Measurements from ENCODE around the gene ZNF524.
"Not testable (repeated sequence)": the region's sequence is repeated elsewhere in the genome, so short reads cannot be mapped to it uniquely, and the experiment has no call there.

ZNF524 gene

GRCh38 chr19:55599842-55600661, at the start of gene ZNF524:
TSS of gene ZNF524 (plus strand) at chr19:55600288. CDS start at chr19:55602113, 1,825 bp downstream.
- DNase-seq, result peak; percentile 89

DNA sequence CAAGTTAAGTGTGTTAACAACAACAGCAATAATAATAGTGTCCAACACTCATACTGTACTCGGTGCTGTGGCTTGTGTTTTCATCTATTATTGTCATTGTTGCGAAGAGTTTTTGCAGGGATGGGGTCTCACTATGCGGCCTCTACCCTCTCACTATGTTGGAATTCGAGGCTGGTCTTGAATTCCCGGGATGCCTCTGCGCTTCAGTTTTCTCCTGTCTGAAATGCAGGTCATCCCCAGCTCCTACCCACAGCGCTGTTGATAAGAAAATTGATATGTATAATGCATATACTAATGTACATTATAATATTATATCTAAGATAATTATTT, 49.8 kb upstream of the ZNF524 start:
- no peak for DNase-seq

DNA sequence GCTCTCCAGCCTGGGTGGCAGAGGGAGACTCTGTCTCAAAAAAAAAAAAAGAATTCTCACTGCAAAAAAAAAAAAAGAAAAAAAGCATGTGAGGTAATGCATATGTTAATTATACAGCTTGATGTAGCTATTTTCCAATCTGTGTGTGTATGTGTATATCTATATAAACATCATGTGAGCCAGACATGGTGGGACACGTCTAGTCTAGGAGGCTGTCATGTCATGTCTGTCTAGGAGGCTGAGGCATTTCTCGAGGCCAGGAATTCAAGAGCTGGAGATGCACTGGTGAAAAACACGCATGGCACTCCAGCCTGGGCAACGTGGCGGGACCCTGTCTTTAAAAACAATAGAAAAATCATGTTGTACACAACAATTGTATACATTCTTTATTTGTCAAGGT, 47.9 kb upstream of the ZNF524 start:
- no peak for DNase-seq

- no peak for DNase-seq
Measured at GRCh38 chr19:55552620-55553019, 47.5 kb upstream of the ZNF524 start.

- no peak for DNase-seq
Measured at GRCh38 chr19:55553217-55554182, 46.6 kb upstream of the ZNF524 start.

- no peak for DNase-seq
Measured at GRCh38 chr19:55554302-55554701, 45.8 kb upstream of the ZNF524 start.

DNA sequence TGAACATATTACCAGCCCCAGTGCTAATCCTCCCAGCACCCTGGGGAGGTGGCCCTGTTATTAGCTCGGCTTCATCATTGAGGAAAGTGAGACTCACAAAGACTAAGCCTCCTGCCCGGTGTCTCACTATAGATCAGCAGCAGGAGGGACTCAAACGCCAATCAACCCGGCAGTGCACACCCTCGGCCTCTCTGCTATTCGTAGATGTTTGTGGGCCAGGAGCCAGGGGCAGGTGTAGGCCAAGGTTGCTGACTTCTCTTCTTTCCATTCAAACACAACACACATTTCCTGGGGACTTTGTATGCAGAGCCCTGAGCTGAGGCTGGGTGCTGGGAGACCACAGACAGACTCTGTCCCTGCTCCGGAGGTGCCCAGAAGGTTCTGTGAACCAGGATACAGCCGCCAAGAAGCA, 45.3 kb upstream of the ZNF524 start:
- no peak for DNase-seq

GRCh38 chr19:55559684-55560083, 40.4 kb upstream of the ZNF524 start:
- DNase-seq, result no peak

GRCh38 chr19:55563261-55563690, 36.8 kb upstream of the ZNF524 start:
- DNase-seq, result no peak

GRCh38 chr19:55566823-55567222, 33.3 kb upstream of the ZNF524 start:
- no peak for DNase-seq

DNA sequence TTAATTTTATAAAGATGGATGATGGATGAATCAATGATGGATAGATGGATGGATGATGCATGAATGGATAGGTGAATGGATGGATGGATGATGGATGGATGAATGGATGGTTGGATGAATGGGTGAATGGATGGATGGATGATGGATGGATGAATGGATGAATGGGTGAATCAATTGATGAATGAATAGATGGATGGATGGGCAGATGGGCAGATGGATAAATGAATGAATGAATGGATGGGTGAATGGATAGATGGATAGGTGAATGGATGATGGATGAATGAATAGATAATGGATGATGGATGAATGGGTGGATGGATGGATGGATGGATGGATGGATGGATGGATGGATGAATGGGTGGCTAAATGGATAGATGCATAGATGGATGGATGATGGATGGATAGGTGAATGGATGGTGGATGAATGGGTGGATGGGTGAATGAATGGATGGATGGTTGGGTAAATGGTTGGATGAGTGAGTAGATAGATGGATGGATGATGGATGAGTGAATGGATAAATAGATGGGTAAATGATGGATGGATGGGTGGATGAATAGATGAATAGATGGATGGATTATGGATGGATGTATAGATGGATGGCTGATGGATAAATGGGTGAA, 32.3 kb upstream of the ZNF524 start:
- no peak for DNase-seq

GRCh38 chr19:55569477-55569876, 30.6 kb upstream of the ZNF524 start:
- not testable (repeated sequence) for DNase-seq

GRCh38 chr19:55573929-55574328, 26.2 kb upstream of the ZNF524 start:
- not testable (repeated sequence) for DNase-seq

GRCh38 chr19:55576746-55577145, 23.3 kb upstream of the ZNF524 start:
- no peak for DNase-seq

- DNase-seq, result no peak
Measured at GRCh38 chr19:55578031-55578760, 21.9 kb upstream of the ZNF524 start.

DNA sequence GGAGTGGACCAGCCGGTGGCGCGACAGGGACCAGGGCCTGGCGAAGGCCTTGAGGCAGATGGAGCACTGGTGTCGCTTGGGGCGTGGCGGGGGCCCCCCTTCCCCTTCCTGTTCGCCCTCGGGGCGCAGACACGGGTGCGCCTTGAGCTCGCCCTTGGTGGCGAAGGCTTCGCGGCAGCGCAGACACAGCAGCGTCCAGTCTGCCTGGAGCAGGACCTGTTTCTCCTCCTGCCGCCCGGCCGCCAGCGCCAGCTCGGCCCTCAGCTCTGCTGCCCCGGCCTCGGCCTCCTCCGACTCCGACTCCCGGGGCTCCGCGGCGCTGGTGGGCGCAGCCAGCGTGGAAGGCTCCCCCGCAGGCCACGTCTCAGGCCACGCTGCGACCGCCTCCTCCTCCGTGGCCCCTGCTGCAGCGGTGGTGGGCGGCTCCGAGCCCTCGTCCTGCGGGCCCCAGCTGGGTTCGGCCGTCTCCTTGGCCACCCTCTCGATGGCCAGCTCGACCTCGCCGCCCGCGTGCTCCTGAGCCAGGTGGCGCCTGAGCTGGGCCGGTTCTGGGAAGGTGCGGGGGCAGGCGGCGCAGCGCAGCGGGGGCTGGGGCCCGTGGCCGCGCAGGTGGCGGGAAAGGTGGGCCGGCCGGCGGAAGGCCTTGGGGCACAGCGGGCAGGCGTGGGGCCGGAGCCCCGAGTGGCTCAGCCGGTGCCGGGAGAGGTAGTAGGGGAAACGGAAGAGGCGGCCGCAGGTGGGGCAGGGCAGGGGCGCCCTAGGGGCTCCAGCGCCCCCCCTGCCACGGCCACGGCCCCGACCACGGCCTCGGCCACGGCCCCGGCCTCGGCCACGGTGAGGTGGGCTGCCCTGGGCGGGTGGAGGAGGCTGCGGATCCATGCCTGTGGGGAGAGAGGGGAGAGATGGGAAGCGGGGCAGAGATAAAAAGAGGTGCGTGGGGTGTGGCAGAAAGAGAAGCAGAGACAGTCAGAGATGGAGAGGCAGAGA, 21.0 kb upstream of the ZNF524 start:
- DNase-seq, result no peak

DNA sequence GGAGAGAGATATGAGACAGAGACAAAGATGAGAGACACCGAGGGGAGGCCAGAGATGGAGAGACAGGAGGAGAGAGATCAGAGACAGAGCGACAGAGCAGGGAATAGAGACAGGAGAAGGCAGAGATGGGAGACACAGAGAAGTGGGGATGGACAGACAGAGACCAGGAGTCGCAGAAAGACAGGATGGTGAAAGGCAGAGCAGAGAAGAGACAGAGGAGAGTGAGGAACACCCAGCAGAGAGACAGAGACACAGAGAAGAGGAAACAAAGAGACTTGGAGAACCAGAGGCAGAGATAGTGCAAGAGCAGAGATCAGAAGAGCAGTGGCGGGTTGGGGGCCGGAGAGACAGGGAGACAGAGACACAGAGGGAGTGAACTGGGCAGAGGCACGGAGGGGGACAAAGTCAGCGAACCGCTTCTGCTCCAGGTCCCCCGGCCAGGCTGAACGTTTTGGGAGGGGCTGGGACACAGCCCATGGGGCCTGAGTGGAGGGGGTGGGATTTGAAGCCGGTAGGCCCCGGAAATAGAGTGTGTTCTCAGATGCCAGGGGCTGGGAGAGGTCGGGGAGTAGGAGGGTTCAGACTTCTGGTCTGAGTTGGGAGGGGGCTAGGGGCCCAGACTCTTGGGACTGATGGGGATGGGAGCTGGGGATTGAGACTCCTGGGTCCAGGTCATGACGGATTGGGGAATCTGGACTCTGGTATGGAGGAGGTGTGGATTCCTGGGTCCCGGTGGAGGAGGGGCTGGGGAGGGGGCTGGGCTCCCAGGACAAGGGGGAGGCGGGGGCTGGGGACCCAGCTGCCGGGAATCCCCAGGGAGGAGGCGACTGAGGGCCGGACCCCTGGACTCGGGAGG, 20.1 kb upstream of the ZNF524 start:
- DNase-seq, result no peak

GRCh38 chr19:55580628-55581144, 19.4 kb upstream of the ZNF524 start, which contains the start of gene ZNF579:
TSS of gene ZNF579 (minus strand) at chr19:55580848. CDS start at chr19:55579639, 1,209 bp downstream.
- peak; percentile 33 for DNase-seq

DNA sequence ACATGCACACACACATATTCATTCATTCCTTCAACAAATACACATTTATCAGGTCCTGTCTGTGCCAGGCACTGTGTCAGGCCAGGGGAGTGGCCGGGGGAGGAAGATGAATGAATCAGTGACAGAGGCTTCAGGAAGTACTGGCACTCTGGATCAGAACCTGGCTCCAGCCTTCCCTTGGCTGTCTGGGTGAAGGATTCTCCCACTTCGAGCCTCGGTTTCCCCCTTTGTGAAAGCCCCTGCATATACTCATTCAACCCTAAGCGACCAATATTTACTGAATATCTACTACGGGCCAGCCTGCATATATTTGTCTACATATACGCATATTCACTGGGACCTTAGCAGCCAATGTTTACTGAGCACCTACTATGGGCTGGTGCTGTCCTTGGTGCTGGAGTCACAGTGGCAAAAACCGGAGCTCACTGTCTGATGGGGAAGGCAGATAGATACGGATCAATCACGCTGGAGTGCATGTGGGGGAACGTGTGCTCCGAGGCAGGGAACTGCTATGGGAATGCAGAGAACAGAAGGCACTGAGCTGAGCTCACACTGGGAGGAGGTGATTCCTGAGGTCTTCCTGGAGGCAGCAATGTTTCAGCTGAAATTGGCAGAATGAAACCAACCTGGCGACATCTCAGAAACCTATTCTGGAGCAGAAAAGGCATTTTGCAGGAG, 18.8 kb upstream of the ZNF524 start:
- no peak for DNase-seq

Measured in GOT3 (cell line).